Measurements from ENCODE around the gene MS4A8.
"Not testable (repeated sequence)": the region's sequence is repeated elsewhere in the genome, so short reads cannot be mapped to it uniquely, and the experiment has no call there.

Gene MS4A8

DNA sequence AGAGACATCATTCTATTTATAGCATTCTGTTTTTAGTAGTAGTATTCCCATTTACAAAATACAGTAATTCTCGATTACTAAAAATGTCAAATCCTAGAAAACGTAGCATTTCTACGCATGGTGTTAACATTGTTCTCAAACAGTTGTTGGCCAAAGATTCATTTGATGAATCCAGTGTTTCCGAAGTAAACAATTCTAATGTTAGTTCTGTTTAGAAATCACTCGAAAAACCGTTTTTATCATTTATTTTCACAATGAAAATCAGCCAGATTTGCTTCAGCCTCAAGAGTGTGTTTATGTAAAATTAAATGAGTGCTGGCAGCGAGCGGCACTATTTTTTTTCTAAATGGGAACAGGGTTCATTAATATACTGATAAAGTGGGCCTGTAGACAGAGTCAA is 32.2 kb downstream of the MS4A8 start:
- no peak for DNase-seq

DNA sequence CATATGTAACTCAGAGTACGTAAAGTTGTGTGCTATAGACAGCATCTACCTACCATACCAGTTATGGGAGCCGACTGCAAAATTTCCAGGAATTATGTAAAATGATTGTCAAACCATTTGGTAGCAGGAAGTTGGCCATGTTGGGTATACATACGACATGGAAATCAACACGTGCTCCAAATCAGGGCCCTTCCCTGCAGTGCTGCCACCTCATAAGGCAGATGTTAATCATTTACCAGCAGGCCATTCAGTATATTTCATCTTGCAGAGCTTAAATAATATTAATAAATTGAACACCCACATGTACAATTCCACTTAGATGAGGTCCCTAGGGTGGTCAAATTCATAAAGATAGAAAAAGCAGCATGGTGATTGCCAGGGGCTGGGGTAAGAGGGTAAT is 34.9 kb downstream of the MS4A8 start:
- DNase-seq, result no peak

DNA sequence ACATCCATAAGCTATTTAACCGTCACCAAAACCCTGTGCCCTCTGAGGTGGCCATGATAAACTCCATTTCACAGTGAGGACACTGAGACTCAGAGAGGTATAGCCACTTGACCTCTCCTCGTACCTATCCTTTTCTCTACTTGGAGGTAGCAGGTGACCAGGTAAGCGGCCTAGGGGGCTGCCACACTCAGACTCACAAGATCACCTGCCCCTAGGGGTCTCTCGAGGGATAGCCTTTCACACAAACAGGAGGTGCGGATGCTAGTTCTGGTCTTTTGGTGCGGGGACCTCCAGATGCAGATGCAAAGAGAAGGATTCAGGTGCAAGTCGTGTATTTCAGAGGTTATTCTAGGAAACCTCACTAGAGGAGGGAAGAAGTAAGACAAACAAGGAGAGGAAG is 39.7 kb downstream of the MS4A8 start:
- no peak for DNase-seq

DNA sequence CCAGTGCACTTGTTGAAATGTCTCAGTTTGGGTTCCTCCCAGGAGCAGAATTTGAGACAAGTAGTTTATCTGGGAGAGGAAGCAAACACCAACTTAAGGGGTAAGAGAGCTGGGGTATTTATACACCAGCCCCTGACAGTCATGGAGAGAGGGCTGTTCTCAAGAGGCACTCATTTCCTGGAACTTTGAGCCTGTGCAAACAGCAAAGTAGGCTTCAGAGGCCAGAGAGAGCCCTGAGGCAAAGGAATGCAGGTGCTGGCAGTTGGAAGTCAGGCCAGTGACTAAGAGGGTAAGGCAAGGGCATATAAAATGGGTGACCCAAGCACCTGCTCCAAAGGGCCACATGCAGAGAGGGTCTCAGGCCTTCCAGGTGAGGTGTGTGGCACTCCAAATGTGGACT is 41.2 kb downstream of the MS4A8 start:
- DNase-seq, result no peak

DNA sequence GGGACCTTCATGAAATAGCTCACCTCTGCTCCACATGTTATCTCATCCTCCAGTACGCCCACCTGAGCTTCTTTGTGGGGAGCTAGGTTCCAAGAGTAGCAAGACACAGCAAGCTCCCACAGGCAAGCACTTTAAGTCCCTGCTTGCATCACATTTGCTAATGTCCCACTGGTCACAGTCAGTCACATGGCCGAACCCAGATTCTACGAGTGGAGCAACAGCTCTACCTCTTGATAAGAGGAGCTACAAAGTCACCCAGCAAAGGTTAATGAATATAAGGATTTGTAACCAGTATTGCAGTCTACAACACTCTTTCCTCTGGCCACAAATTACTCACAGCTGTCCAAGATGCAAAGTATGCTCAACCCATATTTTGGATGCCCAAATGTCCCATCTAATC is 42.0 kb downstream of the MS4A8 start:
- DNase-seq, result no peak

DNA sequence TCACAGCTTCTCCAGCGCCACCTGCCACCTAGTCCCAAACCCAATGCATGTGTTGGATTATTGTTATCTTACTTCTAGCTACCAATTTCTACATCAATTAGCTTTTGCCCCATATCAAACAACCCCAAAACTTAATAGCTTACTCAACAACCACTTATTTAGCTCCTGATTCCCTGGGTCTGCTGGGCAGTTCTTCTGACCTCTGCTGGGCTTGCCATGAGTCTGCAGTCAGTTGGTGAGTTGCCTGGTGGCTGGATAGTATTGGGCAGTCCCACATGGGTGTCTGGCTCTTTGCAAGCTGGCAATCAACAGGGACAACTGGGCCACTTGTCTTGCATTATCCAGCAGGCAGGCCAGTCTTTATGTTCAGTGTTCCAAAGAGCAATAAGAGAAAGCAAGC is 43.6 kb downstream of the MS4A8 start:
- no peak for DNase-seq

DNA sequence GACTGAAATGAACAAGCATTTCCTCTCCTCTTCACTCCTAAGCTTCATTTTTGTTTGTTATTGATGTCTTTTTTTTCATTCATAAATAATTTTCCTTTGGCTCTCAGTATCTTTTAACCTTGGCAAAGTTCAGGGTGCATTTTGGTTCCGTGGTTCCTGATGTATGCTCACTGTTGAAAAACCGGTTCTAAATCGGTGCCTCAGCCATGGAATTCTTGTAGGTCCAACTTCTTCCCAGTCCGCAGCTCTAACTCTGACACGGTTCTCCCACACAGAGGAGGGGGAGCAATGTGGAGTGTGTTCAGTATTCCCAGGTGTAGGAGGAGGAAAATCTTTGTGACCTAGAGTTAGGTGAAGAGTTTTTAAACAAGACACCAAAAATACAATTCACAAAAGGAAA is 44.7 kb downstream of the MS4A8 start:
- DNase-seq, result no peak

DNA sequence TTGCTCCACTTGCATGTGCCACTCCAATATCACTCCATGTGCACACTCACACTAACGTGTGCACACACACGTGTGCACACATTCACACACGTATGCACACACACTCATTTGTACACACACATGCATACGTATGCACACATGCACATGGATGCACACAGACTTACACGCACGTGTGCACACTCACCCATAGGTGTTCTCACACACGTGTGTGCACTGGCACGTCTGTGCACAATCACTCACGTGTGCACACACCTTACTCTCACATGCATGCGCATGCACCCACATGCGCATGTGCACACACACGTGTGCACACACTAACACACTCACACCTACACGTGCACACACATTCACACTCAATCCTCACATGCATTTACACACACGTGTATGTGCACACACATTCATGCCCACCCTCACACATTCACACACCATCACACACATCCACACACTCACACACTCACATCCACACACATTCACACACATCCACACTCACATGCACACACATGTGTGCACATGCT is 48.0 kb downstream of the MS4A8 start:
- DNase-seq, result no peak

DNA sequence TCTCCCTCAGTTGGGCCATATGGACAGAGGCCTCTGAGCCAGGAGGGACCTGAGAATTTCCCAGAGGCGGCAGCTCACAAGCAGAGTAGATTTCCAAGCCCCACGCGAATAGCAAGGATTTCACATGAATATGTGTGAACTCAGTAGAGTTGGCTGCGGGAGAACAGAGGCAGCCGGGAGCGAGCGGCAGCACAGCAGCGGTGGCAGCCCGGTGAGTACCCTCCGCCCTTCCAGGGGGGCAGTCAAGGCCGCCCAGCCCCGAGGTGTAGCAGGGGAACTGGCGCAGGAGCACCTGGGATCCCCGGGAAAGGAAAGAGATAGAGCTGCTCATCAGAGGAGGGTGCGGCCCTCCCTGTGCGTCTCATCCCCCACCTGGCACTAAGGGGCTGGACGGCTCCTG is 48.8 kb downstream of the MS4A8 start:
- no peak for DNase-seq

DNA sequence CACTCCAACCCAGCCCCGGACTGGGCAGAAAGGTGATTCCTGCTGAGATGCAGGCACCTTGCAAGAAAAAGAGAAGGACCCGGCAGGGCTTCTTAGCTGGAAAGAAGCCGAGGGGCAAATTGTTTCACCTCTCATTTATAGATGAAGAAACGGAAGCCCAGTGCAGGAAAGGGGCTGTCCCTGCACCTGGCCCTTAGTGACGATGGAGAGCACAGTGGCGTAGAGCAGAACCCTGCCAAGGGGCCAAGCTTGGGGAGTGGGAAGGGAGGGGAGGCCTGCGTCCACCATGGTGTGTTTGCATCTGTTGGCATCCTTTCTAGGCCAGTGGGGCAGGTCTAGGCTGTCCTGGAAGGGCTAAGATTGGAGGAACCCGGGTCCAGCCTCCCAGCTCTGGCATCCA is 49.4 kb downstream of the MS4A8 start:
- no peak for DNase-seq

DNA sequence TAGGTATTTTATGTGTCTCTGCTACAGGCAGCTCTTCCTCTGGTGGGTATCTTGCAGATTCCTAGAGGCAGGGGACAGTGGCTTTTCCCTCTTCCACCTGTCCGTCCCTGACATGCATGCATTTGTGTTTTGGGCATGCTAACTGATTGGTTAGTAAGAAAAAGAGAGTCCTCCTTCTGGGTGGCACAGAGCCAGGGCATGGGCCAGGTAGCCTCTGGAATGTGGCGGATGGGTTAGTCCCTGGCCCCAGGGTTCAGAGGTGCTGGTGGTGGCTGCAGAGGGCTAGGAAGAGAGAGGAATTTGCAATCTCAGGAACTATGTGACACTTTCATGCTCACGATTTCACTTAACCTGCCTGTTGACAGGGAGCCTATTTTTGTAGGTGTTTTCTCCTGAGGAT is 51.5 kb downstream of the MS4A8 start:
- DNase-seq, result no peak

DNA sequence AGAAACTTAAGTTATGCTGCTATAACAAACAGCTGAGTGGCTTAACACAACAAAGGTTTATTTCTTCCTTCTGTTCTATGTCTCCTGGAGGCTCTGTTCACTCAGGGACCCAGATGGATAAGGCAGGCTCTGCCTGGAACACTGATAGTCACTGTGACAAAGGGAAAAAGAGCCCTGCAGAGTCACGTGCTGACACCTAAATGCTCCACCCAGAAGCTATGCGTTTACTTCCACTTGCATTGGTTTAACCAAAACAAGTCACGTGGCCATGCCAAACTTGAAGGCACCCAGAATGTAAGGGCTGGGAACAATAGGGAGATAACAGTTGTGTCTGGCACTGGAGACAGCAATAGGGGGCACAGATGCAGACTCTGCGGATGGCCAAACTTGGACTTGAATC is 53.9 kb downstream of the MS4A8 start:
- DNase-seq, result no peak

DNA sequence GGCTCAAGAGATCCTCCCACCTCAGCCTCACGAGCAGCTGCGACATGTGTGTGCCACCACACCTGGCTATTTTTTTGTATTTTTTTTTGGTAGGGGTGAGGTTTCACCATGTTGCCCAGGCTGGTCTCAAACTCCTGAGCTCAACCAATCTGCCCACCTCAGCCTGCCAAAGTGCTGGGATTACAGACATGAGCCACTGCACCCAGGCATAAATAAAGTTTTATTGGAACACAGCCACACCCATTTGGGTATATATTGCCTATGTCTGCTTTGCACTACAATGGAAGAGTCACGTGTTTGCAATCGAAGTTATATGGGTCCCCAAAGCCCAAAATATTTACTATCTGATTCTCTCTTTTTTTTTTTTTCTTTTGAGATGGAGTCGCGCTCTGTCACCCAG is 55.5 kb downstream of the MS4A8 start:
- DNase-seq, result no peak

DNA sequence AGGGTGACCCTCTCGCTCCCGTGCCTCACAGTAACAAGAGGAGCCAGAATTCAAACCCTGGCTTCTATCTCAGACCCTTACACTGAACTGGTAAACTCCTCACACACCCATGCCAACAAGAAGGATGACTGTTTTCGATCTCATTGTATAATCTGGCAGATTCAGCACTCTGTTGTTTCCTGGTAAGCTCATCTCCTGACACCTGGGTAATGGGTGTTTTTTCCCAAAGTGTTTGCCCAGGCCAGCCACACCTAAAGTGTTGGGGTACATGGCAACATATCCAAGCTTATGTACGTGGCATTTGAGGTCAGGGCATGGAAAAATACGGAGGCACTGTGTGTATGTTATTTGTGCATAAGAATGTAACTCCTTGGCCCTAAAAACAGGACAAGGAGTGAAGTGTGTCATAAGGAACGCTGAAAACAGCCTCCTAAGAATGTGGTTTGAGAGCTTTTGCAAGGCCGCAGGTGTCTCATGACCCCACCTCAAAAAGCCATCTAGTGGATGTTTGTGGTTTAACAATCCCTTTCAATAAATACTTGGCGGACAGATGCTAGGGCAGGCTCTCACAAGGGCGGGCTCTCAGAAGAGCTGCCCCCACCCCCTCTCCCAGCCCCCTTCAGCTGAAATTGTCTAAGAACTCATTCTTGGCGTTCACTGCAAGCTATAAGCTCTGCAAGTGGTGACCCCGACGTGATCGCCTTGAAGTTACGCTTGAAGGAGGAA is 57.1 kb downstream of the MS4A8 start, which contains the start of gene MS4A15:
Gene MS4A15 (plus strand): TSS at position 561 of the 726 bp plus-strand sequence. CDS start 6,867 bp downstream, outside the sequence.
- DNase-seq, result no peak

DNA sequence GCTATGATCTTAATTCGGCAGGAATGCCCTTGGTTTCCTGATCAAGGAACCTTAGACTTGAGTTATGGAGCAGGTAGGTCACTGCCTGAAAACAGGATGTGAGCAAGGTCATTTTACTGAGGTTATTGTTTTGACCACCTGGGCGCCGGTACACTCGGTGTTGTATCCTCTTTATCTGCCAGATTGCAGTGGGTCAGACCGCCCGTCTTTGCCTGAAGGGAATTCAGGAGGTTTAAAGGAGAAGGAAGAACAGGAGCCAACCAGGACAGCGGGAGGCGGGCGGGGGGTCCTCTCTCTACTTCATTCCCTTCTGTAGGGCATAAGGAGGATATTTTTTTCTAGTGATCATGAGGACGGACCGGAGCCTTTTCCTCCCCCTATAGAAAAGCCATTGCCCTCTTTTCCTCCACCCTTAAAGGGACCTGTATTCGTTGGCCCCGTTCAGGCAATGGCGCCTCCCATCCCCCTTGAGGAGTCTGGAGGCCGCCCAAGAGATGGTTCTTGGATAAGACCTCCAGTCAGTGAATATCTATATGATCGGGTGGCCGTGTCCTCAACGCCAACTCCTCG is 57.9 kb downstream of the MS4A8 start:
- DNase-seq, result no peak

DNA sequence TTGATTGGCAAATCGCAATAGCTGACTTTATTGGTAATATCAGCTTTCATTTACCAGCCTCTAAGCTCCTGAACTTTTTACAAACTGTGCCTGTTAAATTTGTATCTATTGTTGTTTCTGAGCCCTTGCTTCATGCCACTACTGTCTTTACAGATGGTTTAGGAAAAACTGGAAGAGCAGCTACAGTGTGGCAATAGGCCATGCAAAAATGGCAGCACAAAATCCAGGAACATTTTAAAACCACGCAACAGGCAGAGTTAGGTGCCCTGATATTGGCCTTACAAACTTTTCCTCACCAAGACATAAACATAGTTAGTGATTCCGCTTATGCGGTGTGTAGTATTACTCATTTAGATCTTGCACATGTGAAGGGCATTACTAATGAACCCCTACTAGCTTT is 59.3 kb downstream of the MS4A8 start:
- not testable (repeated sequence) for DNase-seq

DNA sequence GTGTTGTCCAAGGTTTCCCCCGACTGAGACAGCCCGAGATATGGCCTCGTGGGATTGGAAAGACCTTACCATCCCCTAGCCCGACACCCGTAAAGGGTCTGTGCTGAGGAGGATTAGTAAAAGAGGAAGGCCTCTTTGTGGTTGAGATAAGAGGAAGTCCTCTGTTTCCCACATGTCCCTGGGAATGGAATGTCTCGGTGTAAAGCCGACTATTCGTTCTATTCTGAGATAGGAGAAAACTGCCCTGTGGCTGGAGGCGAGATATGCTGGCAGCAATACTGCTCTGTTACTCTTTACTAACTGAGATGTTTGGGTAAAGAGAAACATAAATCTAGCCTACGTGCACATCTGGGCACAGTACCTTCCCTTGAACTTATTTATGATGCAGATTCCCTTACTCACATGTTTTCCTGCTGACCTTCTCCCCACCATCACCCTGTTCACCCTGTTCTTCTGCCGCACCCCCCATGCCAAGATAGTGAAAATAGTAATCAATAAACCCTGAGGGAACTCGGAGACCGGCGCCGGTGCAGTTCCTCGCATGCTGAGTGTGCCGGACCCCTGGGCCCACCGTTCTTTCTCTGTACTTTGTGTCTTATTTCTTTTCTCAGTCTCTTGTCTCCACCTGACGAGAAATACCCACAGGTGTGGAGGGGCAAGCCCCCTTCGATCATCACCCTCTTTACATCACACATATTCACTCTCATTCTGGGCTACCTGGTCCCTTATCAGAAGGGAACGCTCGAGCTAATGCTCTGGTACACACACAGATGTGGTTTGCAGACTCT is 60.2 kb downstream of the MS4A8 start:
- not testable (repeated sequence) for DNase-seq

DNA sequence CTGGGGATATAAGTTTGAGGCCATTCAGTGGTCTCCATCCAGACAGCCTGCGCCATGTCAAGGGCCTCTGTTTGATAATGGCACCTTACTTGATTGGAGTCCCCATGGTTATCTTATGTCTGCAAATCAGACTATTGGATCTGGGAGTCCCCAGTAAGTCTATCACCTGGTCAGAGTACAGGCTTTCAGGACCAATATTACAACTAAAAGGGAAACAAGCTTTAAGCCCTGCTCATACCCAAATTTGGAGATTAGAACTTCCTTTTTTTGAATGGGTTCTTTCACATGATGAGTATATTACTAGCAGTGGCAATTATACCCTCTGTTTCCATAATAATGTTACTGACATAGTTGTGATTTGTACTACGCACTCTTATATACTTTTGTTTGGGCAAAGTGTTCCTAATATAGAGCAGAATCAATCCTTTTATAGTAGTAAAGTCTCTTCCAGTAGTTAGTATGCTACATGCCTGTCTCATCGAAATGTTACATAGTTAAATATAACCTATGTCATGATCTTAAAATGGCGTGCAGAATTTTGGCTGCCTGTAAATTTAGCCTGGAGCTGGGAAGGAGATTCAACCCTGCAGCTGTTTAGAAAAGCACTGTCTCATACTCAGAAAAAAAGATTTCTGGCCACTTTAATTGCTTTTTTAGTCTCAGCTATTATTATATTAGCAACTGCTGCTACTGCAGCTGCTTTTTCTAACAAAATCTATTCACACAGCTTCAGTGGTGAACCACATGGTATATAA is 62.2 kb downstream of the MS4A8 start:
- DNase-seq, result no peak

DNA sequence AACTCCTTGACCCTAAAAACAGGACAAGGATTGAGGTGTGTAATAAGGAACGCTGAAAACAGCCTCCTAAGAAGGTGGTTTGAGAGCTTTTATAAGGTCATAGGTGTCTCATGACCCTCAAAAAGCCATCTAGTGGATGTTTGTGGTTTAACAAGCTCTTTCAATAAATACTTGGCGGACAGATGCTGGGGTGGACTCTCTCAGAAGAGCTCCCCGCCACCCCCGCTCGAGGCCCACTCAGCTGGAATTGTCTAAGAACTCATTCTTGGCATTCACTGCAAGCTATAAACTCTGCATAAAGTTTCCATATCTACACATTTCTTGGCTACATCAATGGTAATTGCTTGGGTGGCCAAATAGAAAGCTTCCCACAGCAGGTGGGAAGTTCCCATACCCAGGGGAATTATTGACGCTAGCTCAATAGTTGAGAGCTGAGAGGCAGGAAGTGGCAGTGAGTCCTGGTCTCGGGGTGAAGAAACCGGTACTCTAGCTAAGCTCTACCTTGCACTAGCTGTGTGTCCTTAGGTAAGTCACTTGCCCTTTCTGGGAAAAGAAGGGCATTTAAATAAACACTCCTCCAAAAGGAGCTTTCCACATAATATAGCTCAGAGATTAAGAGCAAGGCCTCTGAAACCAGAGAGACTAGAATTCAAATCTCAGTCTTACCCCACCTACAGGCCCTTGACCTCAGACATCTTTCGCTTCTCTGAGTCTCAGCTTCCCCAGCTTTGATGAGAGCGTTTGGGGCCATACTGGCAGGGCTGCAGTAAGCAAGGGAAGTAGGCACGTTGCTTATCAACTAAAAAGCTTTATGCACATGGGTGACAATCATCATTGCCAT is 63.7 kb downstream of the MS4A8 start:
- peak; percentile 56 for DNase-seq

DNA sequence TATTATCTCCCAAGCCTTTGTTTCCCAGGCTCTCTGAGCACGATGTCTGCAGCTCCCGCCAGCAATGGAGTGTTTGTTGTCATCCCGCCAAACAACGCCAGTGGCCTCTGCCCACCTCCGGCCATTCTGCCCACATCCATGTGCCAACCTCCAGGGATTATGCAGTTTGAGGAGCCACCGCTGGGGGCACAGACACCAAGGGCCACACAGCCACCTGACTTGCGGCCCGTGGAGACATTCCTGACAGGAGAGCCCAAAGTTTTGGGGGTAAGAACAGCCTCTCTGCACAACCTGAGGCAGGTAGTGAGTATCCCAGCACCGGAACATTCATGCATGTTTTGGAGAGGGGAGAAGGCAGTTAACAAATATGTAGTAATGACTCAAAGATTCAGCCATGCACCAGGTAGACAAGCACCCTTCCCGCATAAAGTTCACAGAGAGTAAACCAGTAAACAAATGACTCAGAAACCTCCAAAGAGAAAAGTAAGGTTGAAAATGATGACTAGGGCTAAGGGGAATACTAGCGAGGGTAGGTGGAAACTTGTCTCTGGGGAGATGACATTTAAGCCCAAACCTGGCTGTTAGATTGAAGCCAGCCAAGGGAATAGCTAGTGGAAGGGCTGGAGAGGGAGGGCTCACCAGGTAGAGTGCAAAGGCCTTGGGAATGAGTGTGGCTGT is 64.4 kb downstream of the MS4A8 start:
- DNase-seq, result no peak

DNA sequence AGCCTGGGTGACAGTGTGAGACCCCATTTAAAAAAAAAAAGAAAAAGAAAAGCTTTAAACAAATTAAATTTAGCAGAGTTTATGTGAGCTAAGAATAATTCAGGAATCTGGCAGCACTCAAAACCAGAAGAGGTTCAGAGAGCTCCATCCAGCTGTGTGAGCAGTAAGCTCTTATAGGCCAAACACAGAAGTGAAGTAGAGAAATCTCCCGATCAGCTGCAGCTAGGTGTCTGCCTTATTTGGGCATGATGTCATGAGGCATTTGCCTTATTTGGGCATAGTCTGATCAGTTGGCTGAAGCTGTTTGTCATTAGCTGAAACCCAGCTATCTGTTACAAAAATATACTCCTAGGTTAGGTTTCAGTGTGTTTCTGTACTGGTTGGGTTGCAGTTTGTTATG is 65.5 kb downstream of the MS4A8 start:
- DNase-seq, result no peak

DNA sequence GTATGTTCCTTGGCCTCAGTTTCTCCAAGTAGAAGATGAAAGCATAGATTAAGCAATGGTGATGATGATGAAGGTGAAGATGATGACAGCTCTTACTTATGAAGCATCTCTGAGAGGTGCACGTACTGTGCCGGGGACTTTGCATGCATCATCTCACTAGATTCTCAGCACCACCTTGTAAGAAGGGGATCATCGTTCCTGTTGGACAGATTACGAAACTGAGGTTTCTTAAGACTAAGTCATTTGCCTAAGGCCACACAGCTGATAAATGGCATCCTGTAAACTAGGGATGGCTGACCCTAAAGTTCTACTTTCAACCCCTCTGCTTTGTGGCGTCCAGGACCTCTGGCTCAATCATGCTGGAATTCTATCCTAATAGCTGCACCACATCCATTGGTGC is 65.9 kb downstream of the MS4A8 start:
- DNase-seq, result no peak
